ENCODE data around the gene TEX2. TPM values are rescaled to one million over a fixed set of nuclear protein-coding genes. Genes with fewer than 3 reads are reported as not detected.
A peak's percentile ranks its signal among the peaks of the same experiment; 100 is the strongest.

Gene TEX2
- total and polyA plus RNA-seq, 9 of the 15 experiments (the other 6 are each of a cell fraction or from before 2014, with no cell fraction given) = 4.1 to 27.6 (median 19.3) TPM

DNA sequence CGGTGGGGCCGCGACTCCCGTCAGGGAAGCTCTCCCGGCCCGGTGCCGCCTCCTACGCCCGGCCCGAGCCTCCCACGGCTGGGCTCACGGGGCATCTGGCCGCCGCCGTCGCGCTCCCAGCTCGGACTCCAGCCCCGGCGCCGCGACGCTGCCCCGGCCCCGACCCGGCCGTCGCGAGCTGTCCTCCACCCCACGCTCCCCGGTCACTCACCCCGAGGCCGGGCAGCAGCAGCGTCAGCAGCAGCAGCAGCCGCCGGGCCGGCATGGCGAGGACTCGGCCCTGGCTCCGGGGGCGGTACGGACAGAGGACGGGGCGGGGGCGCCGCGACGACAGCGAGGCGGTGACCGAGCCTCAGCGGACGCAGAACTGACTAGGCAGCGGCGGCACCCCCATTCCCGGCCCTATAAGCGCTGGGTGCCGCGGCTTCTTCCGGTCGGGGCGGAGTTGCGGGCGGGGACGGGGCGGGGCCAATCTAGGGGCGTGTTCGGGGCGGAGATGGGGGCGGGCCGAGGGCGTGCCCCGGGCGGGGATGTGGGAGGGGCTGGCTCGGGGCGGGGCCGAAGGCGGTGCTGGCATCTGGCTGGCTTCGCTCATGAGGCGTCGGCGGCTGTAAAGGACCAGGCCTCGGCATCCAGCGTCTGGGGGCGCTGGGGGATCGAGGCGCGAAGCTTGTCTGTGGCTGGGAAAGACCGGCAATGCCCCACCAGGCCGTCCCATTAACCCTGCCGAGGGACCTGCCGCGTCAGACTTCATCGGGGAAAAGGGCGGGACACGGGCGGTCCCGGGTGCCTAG is 133.1 kb downstream of the TEX2 start, which contains the start of gene ERN1 (continued):
- TF ChIP-seq, protein P1, sequence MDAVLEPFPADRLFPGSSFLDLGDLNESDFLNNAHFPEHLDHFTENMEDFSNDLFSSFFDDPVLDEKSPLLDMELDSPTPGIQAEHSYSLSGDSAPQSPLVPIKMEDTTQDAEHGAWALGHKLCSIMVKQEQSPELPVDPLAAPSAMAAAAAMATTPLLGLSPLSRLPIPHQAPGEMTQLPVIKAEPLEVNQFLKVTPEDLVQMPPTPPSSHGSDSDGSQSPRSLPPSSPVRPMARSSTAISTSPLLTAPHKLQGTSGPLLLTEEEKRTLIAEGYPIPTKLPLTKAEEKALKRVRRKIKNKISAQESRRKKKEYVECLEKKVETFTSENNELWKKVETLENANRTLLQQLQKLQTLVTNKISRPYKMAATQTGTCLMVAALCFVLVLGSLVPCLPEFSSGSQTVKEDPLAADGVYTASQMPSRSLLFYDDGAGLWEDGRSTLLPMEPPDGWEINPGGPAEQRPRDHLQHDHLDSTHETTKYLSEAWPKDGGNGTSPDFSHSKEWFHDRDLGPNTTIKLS (IDR thresholded peaks at IDR 0.05; ENCODE audit: borderline replicate concordance, low read depth) = peak; percentile 55; the same call in 1 of the 2 replicates
- TF ChIP-seq PHTF2 (CRISPR knock-in tag; IDR thresholded peaks at IDR 0.05) = no peak
- no peak for TF ChIP-seq NEUROD1 (IDR thresholded peaks at IDR 0.05; ENCODE audit: borderline replicate concordance, low read depth, low read length, partially characterized antibody)
- TF ChIP-seq ZNF75A (CRISPR knock-in tag; IDR thresholded peaks at IDR 0.05) = no peak
- TF ChIP-seq HDAC3 (IDR thresholded peaks at IDR 0.05; ENCODE audit: borderline replicate concordance, partially characterized antibody) = no peak
- TF ChIP-seq COPS2 (conservative IDR thresholded peaks at IDR 0.05) = no peak
- no peak for TF ChIP-seq BRCA1 (IDR thresholded peaks at IDR 0.05)
- TF ChIP-seq BRCA1 (CRISPR knock-in tag; IDR thresholded peaks at IDR 0.05) = no peak
- TF ChIP-seq FOXM1 (IDR thresholded peaks at IDR 0.05; ENCODE audit: low read depth) = no peak
- peak; percentile 86; the same call in 1 of the 2 replicates for TF ChIP-seq FOXM1 (CRISPR knock-in tag; IDR thresholded peaks at IDR 0.05; ENCODE audit: low read depth)
- TF ChIP-seq TAF15 (IDR thresholded peaks at IDR 0.05; ENCODE audit: low read depth, low read length) = no peak
- TF ChIP-seq NONO (IDR thresholded peaks at IDR 0.05; ENCODE audit: low read depth in 2 of 2, low read length in 1 of 2) = peak; percentile 94 to 98
- no peak for TF ChIP-seq SP2 (IDR thresholded peaks at IDR 0.05; ENCODE audit: extremely low read depth, low read depth, low read length, poor library complexity, severe bottlenecking)
- TF ChIP-seq, protein P2, sequence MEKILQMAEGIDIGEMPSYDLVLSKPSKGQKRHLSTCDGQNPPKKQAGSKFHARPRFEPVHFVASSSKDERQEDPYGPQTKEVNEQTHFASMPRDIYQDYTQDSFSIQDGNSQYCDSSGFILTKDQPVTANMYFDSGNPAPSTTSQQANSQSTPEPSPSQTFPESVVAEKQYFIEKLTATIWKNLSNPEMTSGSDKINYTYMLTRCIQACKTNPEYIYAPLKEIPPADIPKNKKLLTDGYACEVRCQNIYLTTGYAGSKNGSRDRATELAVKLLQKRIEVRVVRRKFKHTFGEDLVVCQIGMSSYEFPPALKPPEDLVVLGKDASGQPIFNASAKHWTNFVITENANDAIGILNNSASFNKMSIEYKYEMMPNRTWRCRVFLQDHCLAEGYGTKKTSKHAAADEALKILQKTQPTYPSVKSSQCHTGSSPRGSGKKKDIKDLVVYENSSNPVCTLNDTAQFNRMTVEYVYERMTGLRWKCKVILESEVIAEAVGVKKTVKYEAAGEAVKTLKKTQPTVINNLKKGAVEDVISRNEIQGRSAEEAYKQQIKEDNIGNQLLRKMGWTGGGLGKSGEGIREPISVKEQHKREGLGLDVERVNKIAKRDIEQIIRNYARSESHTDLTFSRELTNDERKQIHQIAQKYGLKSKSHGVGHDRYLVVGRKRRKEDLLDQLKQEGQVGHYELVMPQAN (IDR thresholded peaks at IDR 0.05; ENCODE audit: borderline replicate concordance) = no peak
- TF ChIP-seq HDAC6 (IDR thresholded peaks at IDR 0.05; ENCODE audit: low read depth, low read length) = no peak
- no peak for TF ChIP-seq ZBTB49 (CRISPR knock-in tag; IDR thresholded peaks at IDR 0.05; ENCODE audit: borderline replicate concordance)
- TF ChIP-seq ZNF197 (CRISPR knock-in tag; IDR thresholded peaks at IDR 0.05; ENCODE audit: low read depth) = no peak
- TF ChIP-seq SMAD3 (CRISPR knock-in tag; conservative IDR thresholded peaks at IDR 0.05) = no peak
- TF ChIP-seq HES1 (IDR thresholded peaks at IDR 0.05; ENCODE audit: low read depth) = no peak
- TF ChIP-seq ZNF584 (CRISPR knock-in tag; IDR thresholded peaks at IDR 0.05; ENCODE audit: low read depth) = no peak
- TF ChIP-seq GABPB1 (CRISPR knock-in tag; IDR thresholded peaks at IDR 0.05) = peak; percentile 80
- no peak for TF ChIP-seq ZNF695 (CRISPR knock-in tag; IDR thresholded peaks at IDR 0.05)
